Measurements from ENCODE around the gene SYNE2. TPM values are rescaled to one million over a fixed set of nuclear protein-coding genes. Genes with fewer than 3 reads are reported as not detected.

SYNE2 gene
- total RNA-seq, 2 experiments from 2014 or later: 27.6 to 27.7 TPM

DNA sequence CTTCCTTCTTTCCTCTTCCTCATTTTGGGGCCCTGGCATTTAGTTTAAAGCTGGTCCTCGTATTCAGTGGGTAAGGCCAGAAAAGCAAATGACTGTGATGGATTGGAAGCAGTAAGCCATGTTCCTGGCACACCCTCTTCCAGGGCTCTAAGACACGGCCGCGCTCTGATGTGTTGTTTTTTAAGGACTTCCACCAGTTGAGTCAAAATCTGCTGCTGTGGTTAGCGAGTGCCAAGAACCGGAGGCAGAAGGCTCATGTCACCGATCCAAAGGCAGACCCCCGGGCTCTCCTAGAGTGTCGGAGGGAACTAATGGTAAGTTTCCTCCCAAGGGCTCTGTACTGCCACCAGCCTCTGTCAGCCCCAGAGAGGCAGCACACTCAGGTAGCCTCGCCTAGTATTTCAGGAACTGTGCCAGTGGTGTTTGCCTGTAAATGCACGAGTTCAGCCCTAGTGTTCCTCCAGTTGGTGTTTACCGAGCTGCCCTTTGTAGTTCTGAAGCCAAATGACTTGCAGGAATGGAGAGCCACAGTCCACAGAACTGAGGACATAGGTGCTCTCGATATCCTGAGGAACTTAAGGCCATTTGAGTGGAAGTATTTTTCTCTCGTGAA is 368.7 kb downstream of the SYNE2 start:
- H3K27ac Mint-ChIP-seq: no peak overlapping the region
- H3K27me3 Mint-ChIP-seq: no peaks in the 10 kb centered on the region
- CTCF ChIA-PET: no interaction called here
- no peaks in the 10 kb centered on the region for H3K4me1 Mint-ChIP-seq (ENCODE audit: low read depth)
- no peaks in the 10 kb centered on the region for H3K9me3 Mint-ChIP-seq
- no peak overlapping the region for H3K4me3 Mint-ChIP-seq
- POLR2A ChIA-PET: interaction anchor here (1.2 kb wide), 1 partner anchor 12 kb away, joined by 3 read pairs; no protein-coding TSS in a partner anchor
- peaks cover 35% of the 10 kb centered on the region for H3K36me3 Mint-ChIP-seq
- intact Hi-C loops (cut with micrococcal nuclease): no loop called here
- DNase-seq: no peak

DNA sequence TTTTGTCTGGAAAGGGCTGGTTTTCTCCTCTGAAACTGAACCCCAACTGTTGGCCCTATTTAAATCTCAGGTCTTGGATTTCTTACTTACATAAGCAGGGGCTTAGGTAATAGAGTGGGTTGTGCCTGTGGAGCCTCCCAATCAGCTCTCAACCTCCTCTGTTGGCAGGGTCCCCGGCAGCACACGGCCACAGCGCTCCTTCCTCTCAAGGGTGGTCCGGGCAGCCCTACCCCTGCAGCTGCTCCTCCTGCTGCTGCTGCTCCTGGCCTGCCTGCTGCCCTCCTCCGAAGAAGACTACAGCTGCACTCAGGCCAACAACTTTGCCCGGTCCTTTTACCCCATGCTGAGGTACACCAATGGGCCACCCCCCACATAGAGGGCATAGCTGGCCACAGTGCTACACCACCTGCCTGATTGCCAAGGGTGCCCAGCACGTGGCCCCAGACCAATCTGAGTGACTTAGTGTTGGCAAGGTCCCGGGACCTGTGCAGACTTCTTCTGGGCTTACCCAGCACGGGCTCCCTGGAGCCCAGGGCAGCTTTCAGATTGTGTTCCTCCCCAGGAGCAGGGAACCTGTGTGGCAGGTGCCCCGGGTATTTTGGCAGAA is 372.4 kb downstream of the SYNE2 start:
- DNase-seq: no peak
- Mint-ChIP-seq H3K27me3 (no peaks in the 10 kb centered on the region), H3K27ac (no peak overlapping the region), H3K36me3 (peaks cover 29% of the 10 kb centered on the region), H3K4me1 (ENCODE audit: low read depth) (no peaks in the 10 kb centered on the region), H3K4me3 (no peak overlapping the region), H3K9me3 (no peaks in the 10 kb centered on the region)
- CTCF ChIA-PET: interaction anchor here (1.0 kb wide), 1 partner anchor 78 kb away, joined by 3 read pairs; no protein-coding TSS in a partner anchor
- POLR2A ChIA-PET: no interaction called here
- intact Hi-C loops (cut with micrococcal nuclease): no loop called here

DNA sequence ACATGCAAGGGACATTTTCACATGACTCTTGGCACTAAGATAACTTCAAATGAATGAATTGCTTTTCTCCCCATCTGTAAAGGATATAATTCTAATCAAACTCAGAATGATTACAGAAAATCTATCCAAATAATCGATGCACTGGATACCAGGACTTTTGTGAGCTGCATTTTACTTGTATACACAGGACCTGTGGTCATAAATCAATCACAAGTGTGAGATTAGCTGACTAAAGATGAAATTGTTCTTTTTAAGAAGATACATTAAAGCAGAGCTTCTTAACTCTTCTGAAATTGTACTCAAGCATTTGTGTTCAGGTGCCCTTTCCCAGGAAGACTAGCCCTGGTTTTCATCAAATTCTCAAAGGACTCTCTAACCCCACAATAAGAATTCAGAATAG is 375.1 kb downstream of the SYNE2 start:
- Mint-ChIP-seq H3K27me3 (no peaks in the 10 kb centered on the region), H3K4me1 (ENCODE audit: low read depth) (peaks cover 9% of the 10 kb centered on the region), H3K4me3 (no peak overlapping the region), H3K27ac (no peak overlapping the region), H3K9me3 (no peaks in the 10 kb centered on the region), H3K36me3 (peaks cover 19% of the 10 kb centered on the region)
- no peak for DNase-seq
- ChIA-PET POLR2A (no interaction called here), CTCF (interaction anchor here (0.9 kb wide), 1 partner anchor 67 kb away, joined by 3 read pairs; the partner anchor contains the start of gene ESR2)
- intact Hi-C loops (cut with micrococcal nuclease): no loop called here

DNA sequence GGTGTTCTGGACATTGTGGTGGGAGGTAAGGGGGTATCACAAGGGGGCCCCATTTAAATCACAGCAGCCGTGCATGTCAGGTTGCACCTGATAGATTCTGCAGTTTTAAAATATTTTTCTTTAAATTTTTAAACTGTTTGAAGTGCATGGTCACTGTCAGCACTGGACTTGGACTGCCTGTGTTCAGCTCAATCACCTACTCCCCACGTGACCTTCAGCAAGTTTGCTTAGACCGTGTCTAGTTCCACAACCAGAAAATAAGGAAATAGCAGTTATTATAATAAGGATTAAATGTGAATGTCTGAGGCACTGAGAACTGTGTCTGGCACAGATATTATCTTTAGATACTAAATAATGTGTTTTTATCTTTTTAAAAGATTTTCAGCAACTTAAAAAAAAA is 376.7 kb downstream of the SYNE2 start:
- intact Hi-C loops (cut with micrococcal nuclease): no loop called here
- no peak for DNase-seq
- Mint-ChIP-seq H3K27me3 (no peaks in the 10 kb centered on the region), H3K4me1 (ENCODE audit: low read depth) (peaks cover 12% of the 10 kb centered on the region), H3K36me3 (peaks cover 12% of the 10 kb centered on the region), H3K27ac (no peak overlapping the region), H3K4me3 (no peak overlapping the region), H3K9me3 (no peaks in the 10 kb centered on the region)
- POLR2A ChIA-PET: no interaction called here
- CTCF ChIA-PET: no interaction called here

DNA sequence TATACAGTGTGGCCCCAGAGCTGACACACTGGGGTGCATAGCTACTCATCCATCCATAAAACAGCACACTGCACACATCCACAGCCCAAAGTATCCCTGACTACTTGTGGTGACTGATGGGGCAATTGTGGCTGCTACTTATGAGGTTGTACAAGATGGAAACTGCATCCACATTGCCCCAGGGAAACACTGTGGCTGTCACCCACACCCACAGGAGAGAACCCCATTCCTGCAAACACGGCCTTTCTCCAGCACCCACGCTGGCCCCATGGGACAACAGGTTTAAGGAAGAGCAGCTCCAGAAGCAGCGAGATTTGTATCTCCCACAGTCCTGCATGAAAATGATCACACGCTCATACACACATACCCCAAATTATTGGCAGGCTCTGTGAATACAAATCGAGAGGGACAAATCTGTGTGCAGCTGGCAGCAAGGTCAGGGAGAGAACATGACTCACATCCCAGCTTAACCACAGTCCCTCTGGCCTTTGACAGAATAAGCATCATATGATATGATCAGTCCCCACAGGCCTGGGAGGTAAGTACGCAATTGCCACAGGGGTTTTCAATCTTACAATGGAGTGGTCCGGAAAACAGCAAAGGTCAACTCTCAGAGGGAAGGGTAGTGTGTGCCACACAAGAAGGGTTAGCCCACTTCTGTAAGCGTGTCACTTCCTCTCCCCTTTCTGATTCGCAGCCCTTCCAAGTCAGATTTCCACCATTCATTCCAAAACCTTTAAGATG is 379.5 kb downstream of the SYNE2 start:
- H3K27ac Mint-ChIP-seq: peak overlapping the region; percentile 55
- ChIA-PET POLR2A (no interaction called here), CTCF (interaction anchor here (0.7 to 2.1 kb wide), 3 partner anchors 14 to 64 kb away, joined by 3 to 6 read pairs (median 5); no protein-coding TSS in a partner anchor)
- intact Hi-C loops (cut with micrococcal nuclease): loop anchor here (5.0 kb wide), 1 partner anchor 55 kb away; no protein-coding TSS in a partner anchor
- no peaks in the 10 kb centered on the region for H3K9me3 Mint-ChIP-seq
- H3K27me3 Mint-ChIP-seq: no peaks in the 10 kb centered on the region
- H3K4me1 Mint-ChIP-seq (ENCODE audit: low read depth): peaks cover 12% of the 10 kb centered on the region
- DNase-seq: peak; percentile 51
- peaks cover 8% of the 10 kb centered on the region for H3K36me3 Mint-ChIP-seq
- H3K4me3 Mint-ChIP-seq: no peak overlapping the region

DNA sequence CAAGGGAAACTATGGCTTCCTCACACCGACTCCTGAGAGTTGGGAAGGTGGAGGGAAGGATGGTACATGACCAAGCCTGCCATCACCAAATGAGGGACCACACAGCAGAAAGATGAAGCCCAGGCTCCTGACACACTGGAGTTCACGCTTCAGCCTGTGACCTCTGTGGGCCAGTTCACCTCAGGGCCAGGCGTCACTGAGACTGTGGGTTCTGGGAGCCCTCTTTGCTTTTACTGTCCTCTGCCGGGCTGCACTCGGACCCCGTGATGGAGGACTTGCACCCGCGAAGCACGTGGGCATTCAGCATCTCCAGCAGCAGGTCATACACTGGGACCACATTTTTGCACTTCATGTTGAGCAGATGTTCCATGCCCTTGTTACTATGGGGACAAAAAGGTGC is 380.1 kb downstream of the SYNE2 start:
- Mint-ChIP-seq H3K4me1 (ENCODE audit: low read depth) (peaks cover 12% of the 10 kb centered on the region), H3K27me3 (no peaks in the 10 kb centered on the region), H3K4me3 (no peak overlapping the region), H3K27ac (no peak overlapping the region), H3K36me3 (peaks cover 8% of the 10 kb centered on the region), H3K9me3 (no peaks in the 10 kb centered on the region)
- ChIA-PET POLR2A (no interaction called here), CTCF (interaction anchor here (0.6 to 2.1 kb wide), 3 partner anchors 62 to 923 kb away, joined by 3 to 5 read pairs (median 3); no protein-coding TSS in a partner anchor)
- intact Hi-C loops (cut with micrococcal nuclease): loop anchor here (5.0 kb wide), 1 partner anchor 56 kb away; no protein-coding TSS in a partner anchor
- DNase-seq: no peak

DNA sequence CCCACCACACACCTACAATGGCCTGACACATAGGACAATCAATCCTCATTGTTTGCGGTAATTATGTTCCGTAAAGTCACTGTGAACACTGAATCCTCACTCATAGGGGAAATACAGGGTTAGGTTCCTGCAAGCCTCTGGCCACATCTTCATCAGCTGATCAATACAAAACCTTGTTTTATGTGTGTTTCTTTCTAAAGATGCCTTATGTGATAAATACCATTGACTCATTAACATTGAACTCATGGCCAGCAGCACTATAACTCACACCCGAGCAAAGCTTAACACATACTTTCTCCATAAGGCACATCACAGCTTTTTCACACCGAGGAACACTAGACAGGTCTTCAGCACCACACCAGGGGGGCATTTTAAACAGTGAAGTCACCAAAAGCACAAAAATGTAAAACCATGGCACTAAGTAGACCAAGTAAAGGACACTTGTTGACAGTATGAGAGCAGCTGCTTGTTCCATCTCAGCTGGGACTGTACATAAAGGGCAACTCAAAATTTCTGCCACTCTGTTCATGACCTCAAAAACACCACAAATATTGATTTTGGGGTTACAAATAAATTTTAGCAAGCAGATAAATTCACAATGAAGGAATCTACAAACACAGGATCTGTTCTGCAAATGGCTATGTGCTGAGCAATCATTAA is 380.9 kb downstream of the SYNE2 start:
- ChIA-PET POLR2A (no interaction called here), CTCF (interaction anchor here (0.5 to 0.6 kb wide), 2 partner anchors 72 to 924 kb away, joined by 3 read pairs; no protein-coding TSS in a partner anchor)
- no peak overlapping the region for H3K27ac Mint-ChIP-seq

DNA sequence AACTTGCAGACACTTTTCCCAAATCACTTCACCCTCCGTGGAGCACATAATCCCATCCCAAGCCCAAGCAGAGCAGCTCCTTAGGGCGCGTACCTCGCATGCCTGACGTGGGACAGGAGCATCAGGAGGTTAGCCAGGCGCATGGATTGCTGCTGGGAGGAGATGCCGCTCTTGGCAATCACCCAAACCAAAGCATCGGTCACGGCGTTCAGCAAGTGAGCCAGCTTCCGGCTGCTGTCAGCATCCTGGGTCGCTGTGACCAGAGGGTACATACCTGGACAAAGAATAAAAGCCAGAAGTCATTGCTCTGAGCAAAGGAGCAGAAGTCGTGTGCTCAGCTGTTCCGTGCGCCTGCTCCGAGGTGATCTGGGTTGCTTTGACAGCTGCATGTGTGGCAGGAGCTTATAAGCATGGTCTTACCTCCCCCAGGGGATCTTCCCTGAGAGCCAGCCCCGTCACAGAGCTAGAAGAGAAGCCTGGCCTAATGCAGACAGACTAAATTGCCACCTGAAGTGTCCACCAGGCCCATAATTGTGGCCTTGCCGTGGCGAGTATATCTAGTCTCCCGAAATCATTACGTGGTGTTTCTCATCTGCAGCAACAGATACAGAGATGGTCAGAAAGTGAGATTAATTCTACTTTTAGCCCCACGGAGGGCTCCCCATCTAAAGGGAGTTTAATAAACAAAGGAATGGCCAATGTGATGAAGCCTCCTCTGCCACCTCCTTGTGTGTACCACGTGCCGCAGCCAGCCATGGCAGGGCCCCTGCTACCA is 382.3 kb downstream of the SYNE2 start:
- Mint-ChIP-seq H3K36me3 (no peaks in the 10 kb centered on the region), H3K27me3 (no peaks in the 10 kb centered on the region), H3K4me1 (ENCODE audit: low read depth) (peaks cover 12% of the 10 kb centered on the region), H3K27ac (no peak overlapping the region), H3K4me3 (no peak overlapping the region), H3K9me3 (no peaks in the 10 kb centered on the region)
- ChIA-PET CTCF (interaction anchor here (1.3 to 1.5 kb wide), 2 partner anchors 60 to 68 kb away, joined by 4 to 7 read pairs; no protein-coding TSS in a partner anchor), POLR2A (no interaction called here)
- intact Hi-C loops (cut with micrococcal nuclease): loop anchor here (5.0 kb wide), 1 partner anchor 58 kb away; no protein-coding TSS in a partner anchor
- DNase-seq: no peak

More for the DNA sequence above, 380.9 kb downstream of the SYNE2 start:
- Mint-ChIP-seq H3K27me3 (no peaks in the 10 kb centered on the region), H3K9me3 (no peaks in the 10 kb centered on the region), H3K4me1 (ENCODE audit: low read depth) (peaks cover 12% of the 10 kb centered on the region), H3K4me3 (no peak overlapping the region), H3K36me3 (peaks cover 3% of the 10 kb centered on the region)
- DNase-seq: no peak
- intact Hi-C loops (cut with micrococcal nuclease): loop anchor here (5.0 kb wide), 1 partner anchor 56 kb away; no protein-coding TSS in a partner anchor

DNA sequence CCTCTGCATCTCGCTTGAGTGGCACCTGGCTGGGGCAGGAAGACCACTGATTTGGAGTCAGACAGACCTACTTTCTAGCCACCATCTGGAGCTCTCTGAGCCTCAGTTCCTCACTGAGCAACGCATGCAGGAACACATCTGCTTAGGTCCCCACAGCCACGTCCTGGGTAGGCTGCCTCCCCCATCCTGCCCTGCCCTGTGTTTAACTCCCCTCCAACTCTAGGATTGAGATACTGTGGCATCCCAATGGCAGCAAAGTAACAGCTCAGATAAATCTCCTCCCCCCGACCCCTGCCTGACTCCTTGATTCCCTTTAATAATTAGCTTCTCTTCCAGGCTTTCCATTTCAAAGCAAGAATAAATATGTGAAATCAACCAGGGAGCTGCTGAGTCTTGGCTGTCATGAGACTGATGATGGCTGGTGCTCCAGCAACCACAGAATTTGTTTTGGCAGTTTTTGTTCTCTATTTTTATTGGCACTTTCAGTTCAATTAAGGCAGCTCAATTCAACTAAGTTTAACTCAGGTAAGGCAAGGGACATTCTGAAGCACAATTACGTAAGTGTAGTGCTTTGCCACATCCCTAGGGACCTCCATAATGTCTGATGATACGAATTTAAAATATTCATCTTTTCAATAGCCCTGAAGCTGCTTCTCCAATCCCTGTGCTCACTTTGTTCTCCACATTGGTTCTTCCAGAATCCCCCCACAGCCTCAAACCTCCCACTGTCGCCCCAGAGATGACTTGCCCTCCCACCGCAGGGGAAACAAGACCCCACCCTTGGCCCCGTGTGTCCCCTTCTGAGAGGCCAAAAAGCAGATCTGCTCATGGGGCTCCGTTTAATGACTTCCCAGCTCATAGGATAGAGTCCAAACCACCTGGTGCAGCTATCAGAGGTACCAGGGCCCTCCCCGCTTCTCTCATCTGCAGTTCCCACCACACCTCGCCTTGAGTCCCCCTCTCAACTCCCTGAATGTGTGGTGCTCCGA is 383.1 kb downstream of the SYNE2 start:
- H3K36me3 Mint-ChIP-seq: no peaks in the 10 kb centered on the region
- DNase-seq: no peak
- POLR2A ChIA-PET: no interaction called here
- H3K27me3 Mint-ChIP-seq: no peaks in the 10 kb centered on the region
- intact Hi-C loops (cut with micrococcal nuclease): no loop called here
- H3K9me3 Mint-ChIP-seq: no peaks in the 10 kb centered on the region
- CTCF ChIA-PET: interaction anchor here (1.3 to 1.5 kb wide), 2 partner anchors 59 to 67 kb away, joined by 4 to 7 read pairs; no protein-coding TSS in a partner anchor
- no peak overlapping the region for H3K27ac Mint-ChIP-seq
- H3K4me3 Mint-ChIP-seq: no peak overlapping the region
- peaks cover 12% of the 10 kb centered on the region for H3K4me1 Mint-ChIP-seq (ENCODE audit: low read depth)

DNA sequence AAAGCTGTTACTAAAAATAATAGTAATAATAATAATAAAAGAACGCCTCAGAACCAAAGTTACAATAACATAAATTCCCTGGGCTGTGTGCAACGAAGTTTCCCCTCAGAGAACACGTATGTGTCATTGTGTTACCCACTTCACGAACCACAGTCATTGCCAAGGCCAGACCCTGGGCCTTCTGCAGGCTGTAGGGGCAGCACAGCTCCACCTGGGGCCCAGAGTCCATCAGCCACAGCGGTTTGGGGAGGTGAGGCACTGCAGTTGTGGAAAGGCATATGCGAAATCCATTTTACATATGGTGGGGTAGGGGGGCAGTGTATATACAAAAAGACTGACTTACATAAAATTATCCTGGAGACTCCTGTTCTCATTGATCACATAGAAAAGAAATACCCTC is 385.2 kb downstream of the SYNE2 start:
- CTCF ChIA-PET: no interaction called here

More for the DNA sequence above, 385.2 kb downstream of the SYNE2 start:
- intact Hi-C loops (cut with micrococcal nuclease): no loop called here
- DNase-seq: no peak
- Mint-ChIP-seq H3K27ac (no peak overlapping the region), H3K36me3 (no peaks in the 10 kb centered on the region), H3K9me3 (no peaks in the 10 kb centered on the region), H3K4me3 (no peak overlapping the region), H3K27me3 (peaks cover 2% of the 10 kb centered on the region), H3K4me1 (ENCODE audit: low read depth) (peaks cover 2% of the 10 kb centered on the region)
- POLR2A ChIA-PET: no interaction called here
